ENCODE measurements around the gene DMRT2. TPM values are rescaled to one million over a fixed set of nuclear protein-coding genes. Genes with fewer than 3 reads are reported as not detected.

Gene DMRT2
- total RNA-seq, 1 donor from 2014 or later: 0.31 TPM

- TF ChIP-seq CTCF (IDR thresholded peaks at IDR 0.05; ENCODE audit: unreplicated experiment): no peak
- Mint-ChIP-seq H3K9me3 (ENCODE audit: unreplicated experiment) (no peaks in the 10 kb centered on the region), H3K4me3 (ENCODE audit: unreplicated experiment) (no peak overlapping the region), H3K27me3 (ENCODE audit: unreplicated experiment) (no peaks in the 10 kb centered on the region), H3K4me1 (ENCODE audit: unreplicated experiment) (no peaks in the 10 kb centered on the region), H3K36me3 (ENCODE audit: low read depth, unreplicated experiment) (no peaks in the 10 kb centered on the region), H3K27ac (ENCODE audit: unreplicated experiment) (no peak overlapping the region)
- no peak for DNase-seq (ENCODE audit: low spot score)
Observed at GRCh38 chr9:1101846-1102641, 51.9 kb downstream of the DMRT2 start.

GRCh38 chr9:1102642-1102970 is 52.4 kb downstream of the DMRT2 start:
- Mint-ChIP-seq H3K4me1 (ENCODE audit: unreplicated experiment) (no peaks in the 10 kb centered on the region), H3K27ac (ENCODE audit: unreplicated experiment) (no peak overlapping the region), H3K9me3 (ENCODE audit: unreplicated experiment) (no peaks in the 10 kb centered on the region), H3K36me3 (ENCODE audit: low read depth, unreplicated experiment) (no peaks in the 10 kb centered on the region), H3K4me3 (ENCODE audit: unreplicated experiment) (no peak overlapping the region), H3K27me3 (ENCODE audit: unreplicated experiment) (no peaks in the 10 kb centered on the region)
- TF ChIP-seq CTCF (IDR thresholded peaks at IDR 0.05; ENCODE audit: unreplicated experiment): no peak
- no peak for DNase-seq (ENCODE audit: low spot score)

Other genes starting within 250 kb of the DMRT2 start
- gene DMRT1, start 208.7 kb upstream of the DMRT2 start, total RNA-seq (ENCODE audit: unreplicated experiment): not detected
- gene DMRT3, start 73.7 kb upstream of the DMRT2 start, total RNA-seq (ENCODE audit: unreplicated experiment): not detected

All from endothelial cell (in vitro differentiated cells).